NCI-H510A treated with DMSO at 0.1 percent for 48 hours (cell line): ENCODE measurements around the gene SGCD.
"Not testable (repeated sequence)": the region's sequence is repeated elsewhere in the genome, so short reads cannot be mapped to it uniquely, and the experiment has no call there.

ENCODE experiments used
- DNase-seq: peaks from one replicate; lab custom pipeline; 2025; lab: John Stamatoyannopoulos, UW

SGCD gene

GRCh38 chr5:156628421-156628820 lies 301.5 kb downstream of the SGCD start:
- DNase-seq: no peak

GRCh38 chr5:156631005-156631404 lies 304.0 kb downstream of the SGCD start:
- DNase-seq: no peak

GRCh38 chr5:156634301-156634700 lies 307.3 kb downstream of the SGCD start:
- no peak for DNase-seq

GRCh38 chr5:156640691-156641241 lies 313.8 kb downstream of the SGCD start:
- no peak for DNase-seq

- no peak for DNase-seq
These were observed 314.7 kb downstream of the SGCD start for GRCh38 chr5:156641686-156642085.

- no peak for DNase-seq
These were observed 320.1 kb downstream of the SGCD start for GRCh38 chr5:156647034-156647451.

- DNase-seq: no peak
These were observed 327.5 kb downstream of the SGCD start for GRCh38 chr5:156654444-156654843.

GRCh38 chr5:156655732-156656131 lies 328.8 kb downstream of the SGCD start:
- DNase-seq: no peak

GRCh38 chr5:156664832-156665231 lies 337.9 kb downstream of the SGCD start:
- DNase-seq: not testable (repeated sequence)

- not testable (repeated sequence) for DNase-seq
These were observed 339.7 kb downstream of the SGCD start for GRCh38 chr5:156666686-156667085.

- DNase-seq: no peak
These were observed 340.7 kb downstream of the SGCD start for GRCh38 chr5:156667616-156668015.

GRCh38 chr5:156669416-156669815 lies 342.5 kb downstream of the SGCD start:
- DNase-seq: no peak

GRCh38 chr5:156670615-156671014 lies 343.7 kb downstream of the SGCD start:
- DNase-seq: no peak

- no peak for DNase-seq
These were observed 348.4 kb downstream of the SGCD start for GRCh38 chr5:156675395-156675794.

- DNase-seq: no peak
These were observed 351.0 kb downstream of the SGCD start for GRCh38 chr5:156677963-156678362.

GRCh38 chr5:156678484-156678883 lies 351.5 kb downstream of the SGCD start:
- DNase-seq: no peak

- no peak for DNase-seq
These were observed 353.9 kb downstream of the SGCD start for GRCh38 chr5:156680831-156681230.

GRCh38 chr5:156681265-156681664 lies 354.3 kb downstream of the SGCD start:
- no peak for DNase-seq

GRCh38 chr5:156682971-156683370 lies 356.0 kb downstream of the SGCD start:
- no peak for DNase-seq

- no peak for DNase-seq
These were observed 356.5 kb downstream of the SGCD start for GRCh38 chr5:156683509-156683908.

GRCh38 chr5:156684216-156684615 lies 357.3 kb downstream of the SGCD start:
- DNase-seq: no peak

GRCh38 chr5:156685481-156685880 lies 358.5 kb downstream of the SGCD start:
- no peak for DNase-seq

GRCh38 chr5:156686380-156686779 lies 359.4 kb downstream of the SGCD start:
- DNase-seq: no peak

- no peak for DNase-seq
These were observed 359.8 kb downstream of the SGCD start for GRCh38 chr5:156686796-156687195.

- DNase-seq: no peak
These were observed 360.6 kb downstream of the SGCD start for GRCh38 chr5:156687514-156687913.
